Stomach (tissue), 9 donors: ENCODE data around the gene SYS1. TPM values are rescaled to one million over a fixed set of nuclear protein-coding genes. Genes with fewer than 3 reads are reported as not detected.

ENCODE experiments used
- DNase-seq, 2 donors: peaks; one replicate each; pipeline versions ENCODE4 v3.0.0 to v3.0.0-alpha.2; 2013 to 2019
- H3K27ac ChIP-seq, 5 donors: fragments of 200-600 bp in 4 of 5; sonication (generic) in 4 of 5; one replicate each; pipeline ENCODE4 v1.5.1; 2013 to 2019; ENCODE audit warnings: mild to moderate bottlenecking in 1 of 5, moderate library complexity in 1 of 5
- H3K27me3 ChIP-seq, 3 donors: fragments of 200-600 bp; sonication (generic); one replicate each; pipeline ENCODE4 v1.5.1; 2017 to 2019; ENCODE audit warnings: mixed run types in 1 of 3
- H3K36me3 ChIP-seq, 4 donors: fragments of 200-600 bp; sonication (generic); 1 replicate in 3 of 4; 2 replicates in 1 of 4; pipeline ENCODE4 v1.5.1; 2016 to 2019
- H3K4me1 ChIP-seq, 4 donors: fragments of 200-600 bp; sonication (generic); one replicate each; pipeline ENCODE4 v1.5.1; 2016 to 2019
- H3K4me3 ChIP-seq, 4 donors: fragments of 200-600 bp; sonication (generic) in 3 of 4; one replicate each; pipeline ENCODE4 v1.5.1; 2016 to 2019; ENCODE audit warnings: mild to moderate bottlenecking in 1 of 4
- H3K9me3 ChIP-seq, 4 donors: fragments of 200-600 bp; sonication (generic); one replicate each; pipeline ENCODE4 v1.5.1; 2016 to 2019
- EP300 ChIP-seq: sonication (generic); formaldehyde crosslinking; IDR thresholded peaks from one replicate; pipeline ENCODE4 v1.6.1; 2017; ENCODE audit warnings: antibody characterized with exemption
- POLR2A ChIP-seq, 4 donors: fragments of 450-650 bp; IDR thresholded peaks; one replicate each; pipeline ENCODE4 v1.6.1; 2016; ENCODE audit warnings: antibody characterized with exemption in 4 of 4, control low read depth in 2 of 4, mild to moderate bottlenecking in 1 of 4, moderate library complexity in 1 of 4
- POLR2AphosphoS5 ChIP-seq, 3 donors: sonication (generic); formaldehyde crosslinking; IDR thresholded peaks; one replicate each; pipeline ENCODE4 v1.6.1; 2016; ENCODE audit warnings: antibody characterized with exemption in 3 of 3
- WGBS, 5 donors: extraction: QIAGEN DNeasy Blood & Tissue Kit in 3 of 5; methylation state at CpG; one replicate each; pipeline versions ENCODE4 v1.1.5 to v1.1.7; 2013 to 2018; 5-methylcytosine and 5-hydroxymethylcytosine counted together
- intact Hi-C: fragments of 100-400 bp; cut with DNase I; formaldehyde crosslinking; loops from one replicate; pipeline ENCODE4 v1.15.1; 2023; ENCODE audit warnings: low total_unique reads
- polyA plus RNA-seq, 3 donors: library from polyadenylated mRNA; stranded (reverse); fragments of 200-250 nt; gene quantifications; one replicate each; pipeline ENCODE4 v1.2.3, GENCODE V29; 2013
- total RNA-seq, 5 donors: library from RNA; depleted of rRNA; stranded (reverse); fragments of >200 nt; gene quantifications; one replicate each; pipeline versions ENCODE4 v1.1.0 to v1.2.3, GENCODE V29; 2014 to 2016
- TF ChIP-seq, protein P1 (sequence below), 7 experiments: fragments of 450-650 bp in 4 of 7; fragments of 200-600 bp in 3 of 7; sonication (generic) in 3 of 7; IDR thresholded peaks; one replicate each; pipeline ENCODE4 v1.5.1; 2016 to 2019; ENCODE audit warnings: antibody characterized with exemption in 7 of 7, control low read depth in 2 of 7, mild to moderate bottlenecking in 1 of 7
- donor health status: healthy with polysubstance abuse.
- donor health status: Bipolar disorder and iron deficiency.
- donor health status: healthy.

Gene SYS1
- total and polyA plus RNA-seq, 8 donors: 11.2 to 119 (median 21.5) TPM

DNA sequence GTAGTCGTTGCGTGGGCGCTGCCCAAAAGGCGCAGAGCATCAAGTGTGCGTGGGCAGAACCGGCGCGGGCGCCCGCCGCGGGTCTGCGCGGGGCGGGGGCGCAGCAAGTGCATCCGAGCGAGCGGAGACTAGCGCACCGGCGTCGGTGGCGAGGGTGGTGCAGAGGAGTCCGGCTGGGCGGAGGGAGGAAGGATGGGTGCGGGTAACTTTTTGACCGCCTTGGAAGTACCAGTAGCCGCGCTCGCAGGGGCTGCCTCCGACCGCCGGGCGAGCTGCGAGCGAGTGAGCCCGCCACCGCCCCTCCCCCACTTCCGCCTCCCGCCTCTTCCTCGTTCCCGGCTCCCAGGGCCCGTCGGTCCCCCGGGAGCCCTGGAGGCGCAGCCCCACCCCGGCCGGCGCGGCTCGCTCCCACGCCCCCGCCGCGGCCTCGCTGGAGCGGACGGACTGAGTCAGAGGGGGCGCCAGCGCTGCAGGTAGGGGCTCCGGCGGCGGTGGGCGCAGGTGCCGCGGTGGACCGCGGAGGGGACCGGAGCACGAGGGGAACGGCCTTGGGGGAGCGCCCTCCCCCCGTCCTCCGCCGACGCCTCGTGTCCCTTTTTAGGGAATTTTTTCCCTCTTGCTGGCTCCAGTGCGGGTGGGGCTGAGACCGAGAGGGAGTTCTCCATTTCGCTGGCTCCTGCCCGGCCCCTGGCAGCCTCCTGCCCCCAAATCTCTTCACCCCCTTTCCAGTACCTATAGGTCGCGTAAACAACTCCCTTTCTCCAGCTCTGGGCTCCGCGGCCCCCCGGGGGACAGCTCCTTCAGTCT lies 43.5 kb downstream of the SYS1 start:
- H3K36me3 ChIP-seq: peaks cover 20 to 31% (median 27%) of the 10 kb centered on the region in 4 donors
- peak overlapping the region; percentile 63 to 89 (median 73) for H3K4me3 ChIP-seq
- H3K27ac ChIP-seq: peak overlapping the region; percentile 89 to 96 (median 93)
- TF ChIP-seq POLR2AphosphoS5 (IDR thresholded peaks at IDR 0.05) (peak in 2 of 3 donors; percentile 49 to 64), POLR2A (IDR thresholded peaks at IDR 0.05) (no peak), EP300 (no peak)
- TF ChIP-seq, protein P1, sequence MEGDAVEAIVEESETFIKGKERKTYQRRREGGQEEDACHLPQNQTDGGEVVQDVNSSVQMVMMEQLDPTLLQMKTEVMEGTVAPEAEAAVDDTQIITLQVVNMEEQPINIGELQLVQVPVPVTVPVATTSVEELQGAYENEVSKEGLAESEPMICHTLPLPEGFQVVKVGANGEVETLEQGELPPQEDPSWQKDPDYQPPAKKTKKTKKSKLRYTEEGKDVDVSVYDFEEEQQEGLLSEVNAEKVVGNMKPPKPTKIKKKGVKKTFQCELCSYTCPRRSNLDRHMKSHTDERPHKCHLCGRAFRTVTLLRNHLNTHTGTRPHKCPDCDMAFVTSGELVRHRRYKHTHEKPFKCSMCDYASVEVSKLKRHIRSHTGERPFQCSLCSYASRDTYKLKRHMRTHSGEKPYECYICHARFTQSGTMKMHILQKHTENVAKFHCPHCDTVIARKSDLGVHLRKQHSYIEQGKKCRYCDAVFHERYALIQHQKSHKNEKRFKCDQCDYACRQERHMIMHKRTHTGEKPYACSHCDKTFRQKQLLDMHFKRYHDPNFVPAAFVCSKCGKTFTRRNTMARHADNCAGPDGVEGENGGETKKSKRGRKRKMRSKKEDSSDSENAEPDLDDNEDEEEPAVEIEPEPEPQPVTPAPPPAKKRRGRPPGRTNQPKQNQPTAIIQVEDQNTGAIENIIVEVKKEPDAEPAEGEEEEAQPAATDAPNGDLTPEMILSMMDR (IDR thresholded peaks at IDR 0.05): peak in 1 of 7 experiments; percentile 13
- no peaks in the 10 kb centered on the region for H3K27me3 ChIP-seq
- intact Hi-C loops: no loop called here
- H3K9me3 ChIP-seq: peaks cover 0 to under 1% (median under 1%) of the 10 kb centered on the region in 4 donors
- 0 to 1% (median 1%) methylated on average over 46 to 87 of the region's 87 CpGs for WGBS, 5 donors
- peak; percentile 71 to 87 for DNase-seq
- H3K4me1 ChIP-seq: peaks cover 18 to 30% (median 29%) of the 10 kb centered on the region in 4 donors

DNA sequence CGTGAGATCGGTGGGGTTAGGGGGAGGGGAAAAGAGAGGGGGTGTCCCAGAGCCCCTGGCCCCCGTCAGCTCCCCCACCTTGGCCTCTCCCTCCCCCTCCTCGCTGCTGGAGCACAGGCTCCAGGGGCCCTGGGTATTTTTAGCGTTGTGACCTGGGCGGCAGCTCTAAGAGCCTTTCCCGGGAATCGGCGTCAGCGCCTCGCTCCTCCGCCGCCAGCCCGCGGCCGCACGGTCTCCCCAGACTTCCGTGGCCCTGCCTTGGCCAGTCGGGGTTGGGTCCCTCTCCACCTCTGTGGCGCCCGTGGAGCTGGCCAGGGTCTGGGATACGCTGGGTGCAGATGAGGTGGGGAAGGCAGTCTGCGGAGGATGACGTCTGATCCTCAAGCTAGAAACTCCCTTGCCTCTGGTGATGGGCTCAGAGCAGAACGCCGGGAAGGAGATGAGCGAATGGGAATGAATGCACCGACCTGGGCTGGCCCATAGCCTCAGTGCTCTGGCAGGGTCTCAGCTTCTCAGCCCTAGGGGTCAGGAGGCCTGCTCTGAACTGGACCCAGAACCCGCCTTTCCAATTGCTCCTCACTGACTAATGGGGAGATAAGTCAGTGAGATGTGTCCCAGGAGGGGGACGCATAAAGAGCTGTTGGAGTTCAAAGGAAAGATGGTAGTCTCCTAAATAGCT lies 44.2 kb downstream of the SYS1 start:
- H3K27me3 ChIP-seq: no peaks in the 10 kb centered on the region
- intact Hi-C loops: no loop called here
- no peaks in the 10 kb centered on the region for H3K9me3 ChIP-seq
- DNase-seq: peak; percentile 39 to 73
- H3K4me1 ChIP-seq: peaks cover 18 to 30% (median 29%) of the 10 kb centered on the region in 4 donors
- H3K27ac ChIP-seq: peak overlapping the region; percentile 89 to 96 (median 93)
- WGBS, 5 donors: 10 to 28% (median 14%) methylated on average over 18 to 30 of the region's 30 CpGs
- TF ChIP-seq, protein P1 (IDR thresholded peaks at IDR 0.05): no peak
- TF ChIP-seq POLR2A (IDR thresholded peaks at IDR 0.05) (peak in 1 of 4 donors; percentile 30), POLR2AphosphoS5 (IDR thresholded peaks at IDR 0.05) (peak; percentile 57 to 70 (median 58))
- peaks cover 21 to 39% (median 33%) of the 10 kb centered on the region in 4 donors for H3K36me3 ChIP-seq
- peak overlapping the region; percentile 63 to 89 (median 73) for H3K4me3 ChIP-seq

DNA sequence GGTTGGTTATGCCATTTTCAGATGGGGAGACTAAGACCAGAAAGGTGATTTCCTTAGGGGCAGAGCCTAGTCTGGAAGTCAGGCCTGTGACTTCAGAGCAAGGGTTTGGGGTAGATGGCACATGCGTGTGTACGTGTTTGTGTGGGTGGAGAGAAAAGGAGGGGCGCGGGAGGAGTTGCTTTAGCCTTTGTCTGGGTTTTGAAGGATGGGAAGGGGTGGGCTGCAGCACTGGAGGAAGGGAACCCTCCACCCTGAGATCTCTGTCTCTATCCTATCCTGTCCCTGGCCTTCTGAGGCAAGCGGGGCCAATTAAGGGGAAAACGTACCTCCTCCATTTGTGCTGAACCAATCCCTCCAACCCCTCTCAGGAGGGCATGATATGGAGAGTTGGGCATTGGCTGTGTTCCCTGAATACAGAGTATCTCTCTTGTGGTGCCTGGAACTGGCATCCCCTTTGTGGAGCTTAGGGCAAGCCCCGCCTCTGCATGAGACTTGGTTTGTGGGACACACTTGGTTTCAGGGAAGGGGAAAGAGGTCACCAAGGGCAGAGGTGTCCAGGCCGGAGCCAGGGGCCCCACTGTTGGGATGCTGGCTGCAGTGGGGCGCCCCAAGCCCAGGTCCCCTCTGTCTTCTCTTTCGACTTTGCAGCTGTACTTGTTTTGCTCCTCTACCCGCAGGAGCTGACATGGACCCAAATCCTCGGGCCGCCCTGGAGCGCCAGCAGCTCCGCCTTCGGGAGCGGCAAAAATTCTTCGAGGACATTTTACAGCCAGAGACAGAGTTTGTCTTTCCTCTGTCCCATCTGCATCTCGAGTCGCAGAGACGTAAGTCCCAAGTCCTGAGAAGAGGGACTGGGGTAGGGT lies 45.1 kb downstream of the SYS1 start, which contains the start of gene DBNDD2:
Gene DBNDD2, plus strand, starts transcription at position 507 of the 863 bp plus-strand sequence. Its CDS starts 179 bp downstream, at position 686.
- Histone ChIP-seq H3K4me3 (peak within 1 kb of the TSS; percentile 63 to 89 (median 73)), H3K4me1 (peaks cover 18 to 30% (median 29%) of the 10 kb centered on the region in 4 donors), H3K27ac (peak within 1 kb of the TSS; percentile 89 to 96 (median 93)), H3K27me3 (no peaks in the 10 kb centered on the region), H3K36me3 (peaks cover 21 to 42% (median 34%) of the 10 kb centered on the region in 4 donors), H3K9me3 (no peaks in the 10 kb centered on the region)
- intact Hi-C loops: no loop called here
- TF ChIP-seq POLR2AphosphoS5 (IDR thresholded peaks at IDR 0.05): peak in 1 of 3 donors; percentile 38
- TF ChIP-seq, protein P1 (IDR thresholded peaks at IDR 0.05): no peak
- WGBS, 5 donors: 65 to 78% (median 72%) methylated on average over 19 to 21 of the region's 21 CpGs
- no peak for DNase-seq
